WTC11 (cell line): Measurements from ENCODE around the gene ARHGAP28. TPM values are rescaled to one million over a fixed set of nuclear protein-coding genes. Genes with fewer than 3 reads are reported as not detected.

Experiments
- ATAC-seq: fragments of 200-7000 bp; cut with Tn5 transposase; 2 replicates; pipeline ENCODE4 v1.10.0; 2021; ENCODE audit warnings: mild to moderate bottlenecking, moderate library complexity
- CTCF ChIA-PET: fragments of 300-600 bp; sonication (Branson Sonifier 250); formaldehyde crosslinking; loops from one replicate; lab custom pipeline; 2021; ENCODE audit warnings: antibody characterized with exemption; lab: Charles Lee
- POLR2A ChIA-PET: fragments of 350-600 bp; sonication (Branson Sonifier 250); formaldehyde crosslinking; loops from one replicate; lab custom pipeline; 2021; ENCODE audit warnings: antibody characterized with exemption; lab: Charles Lee
- DNase-seq: peaks from one replicate; pipeline ENCODE4 v3.0.0; 2021; ENCODE audit warnings: low spot score
- H3K27ac Mint-ChIP-seq: 2 replicates; pipeline ENCODE4 v1.8.0; 2021; ENCODE audit warnings: mixed read lengths
- H3K27me3 Mint-ChIP-seq: 2 replicates; pipeline ENCODE4 v1.8.0; 2021; ENCODE audit warnings: low read depth, mild to moderate bottlenecking, moderate library complexity, mixed read lengths
- H3K36me3 Mint-ChIP-seq: 2 replicates; pipeline ENCODE4 v1.8.0; 2021; ENCODE audit warnings: mixed read lengths
- H3K4me1 Mint-ChIP-seq: 2 replicates; pipeline ENCODE4 v1.8.0; 2022; ENCODE audit warnings: mixed read lengths
- H3K4me3 Mint-ChIP-seq: 2 replicates; pipeline ENCODE4 v1.8.0; 2021; ENCODE audit warnings: mild to moderate bottlenecking, moderate library complexity, mixed read lengths
- H3K9me3 Mint-ChIP-seq: 2 replicates; pipeline ENCODE4 v1.8.0; 2021; ENCODE audit warnings: mixed read lengths
- ATF3 ChIP-seq: sonication (generic); formaldehyde crosslinking; conservative IDR thresholded peaks from 2 replicates; pipeline ENCODE4 v1.8.1; 2022; ENCODE audit warnings: mild to moderate bottlenecking, missing genetic modification reagents
- E2F1 ChIP-seq: sonication (generic); formaldehyde crosslinking; IDR thresholded peaks from 2 replicates; pipeline ENCODE4 v1.8.0; 2022; ENCODE audit warnings: mild to moderate bottlenecking, missing genetic modification reagents
- E2F4 ChIP-seq: sonication (generic); formaldehyde crosslinking; IDR thresholded peaks from 2 replicates; pipeline ENCODE4 v1.8.1; 2022; ENCODE audit warnings: low read depth, mild to moderate bottlenecking, moderate library complexity, missing genetic modification reagents, borderline replicate concordance
- E2F5 ChIP-seq: sonication (generic); formaldehyde crosslinking; IDR thresholded peaks from 2 replicates; pipeline ENCODE4 v1.8.1; 2022; ENCODE audit warnings: mild to moderate bottlenecking, moderate library complexity, missing genetic modification reagents
- ELF4 ChIP-seq: sonication (generic); formaldehyde crosslinking; IDR thresholded peaks from 2 replicates; pipeline ENCODE4 v1.8.1; 2022; ENCODE audit warnings: low read depth, mild to moderate bottlenecking, moderate library complexity, missing genetic modification reagents
- EMX1 ChIP-seq: fragments of 250-450 bp; sonication (Bioruptor Pico); IDR thresholded peaks from 2 replicates; pipeline ENCODE4 v1.8.0; 2021; ENCODE audit warnings: mild to moderate bottlenecking
- IRF1 ChIP-seq: sonication (generic); formaldehyde crosslinking; IDR thresholded peaks from 2 replicates; pipeline ENCODE4 v1.8.0; 2023; ENCODE audit warnings: missing genetic modification reagents
- MLX ChIP-seq: sonication (generic); formaldehyde crosslinking; IDR thresholded peaks from 2 replicates; pipeline ENCODE4 v1.8.1; 2023; ENCODE audit warnings: mild to moderate bottlenecking, missing genetic modification reagents, moderate library complexity
- PRDM15 ChIP-seq: sonication (generic); formaldehyde crosslinking; IDR thresholded peaks from 2 replicates; pipeline ENCODE4 v1.8.0; 2022; ENCODE audit warnings: missing genetic modification reagents
- PRRX2 ChIP-seq: fragments of 250-450 bp; sonication (Bioruptor Pico); IDR thresholded peaks from 2 replicates; pipeline ENCODE4 v1.8.0; 2021; ENCODE audit warnings: mild to moderate bottlenecking
- TCF7 ChIP-seq: sonication (generic); formaldehyde crosslinking; IDR thresholded peaks from 2 replicates; pipeline ENCODE4 v1.8.0; 2022; ENCODE audit warnings: mild to moderate bottlenecking, low read depth, missing genetic modification reagents, moderate library complexity
- ZBTB21 ChIP-seq: sonication (generic); formaldehyde crosslinking; IDR thresholded peaks from 2 replicates; pipeline ENCODE4 v1.8.1; 2023; ENCODE audit warnings: mild to moderate bottlenecking, missing genetic modification reagents, borderline replicate concordance
- ZNF671 ChIP-seq: fragments of 250-450 bp; sonication (Bioruptor Pico); IDR thresholded peaks from 2 replicates; pipeline ENCODE4 v1.8.0; 2021; ENCODE audit warnings: mild to moderate bottlenecking
- total RNA-seq: library from RNA; stranded (reverse); gene quantifications from 3 replicates; pipeline ENCODE4 v1.2.3, GENCODE V29; 2021

ARHGAP28 gene
- total RNA-seq, 1 experiment from 2014 or later: 14.8 TPM

- no peaks in the 10 kb centered on the region for H3K27me3 Mint-ChIP-seq
- no peak for TF ChIP-seq IRF1 (CRISPR knock-in tag)
- no peak for TF ChIP-seq PRRX2 (CRISPR knock-in tag)
- no peak for TF ChIP-seq ELF4
- no peak overlapping the region for H3K4me3 Mint-ChIP-seq
- ChIA-PET POLR2A (no interaction called here), CTCF (interaction anchor here (0.8 to 2.3 kb wide), 2 partner anchors 73 to 242 kb away, joined by 3 to 4 read pairs; no protein-coding TSS in a partner anchor)
- no peak overlapping the region; the same call in 1 of the 2 replicates for H3K27ac Mint-ChIP-seq
- peaks cover 44% of the 10 kb centered on the region for H3K4me1 Mint-ChIP-seq
- H3K36me3 Mint-ChIP-seq: peaks cover 15% of the 10 kb centered on the region
- DNase-seq: no peak
- no peak for ATAC-seq
- H3K9me3 Mint-ChIP-seq: peaks cover 16% of the 10 kb centered on the region
These were observed 55.5 kb downstream of the ARHGAP28 start for GRCh38 chr18:6785001-6785400.

GRCh38 chr18:6785411-6785810, 55.9 kb downstream of the ARHGAP28 start:
- DNase-seq (no peak), ATAC-seq (no peak)
- no peak overlapping the region for H3K27ac Mint-ChIP-seq
- peaks cover 44% of the 10 kb centered on the region for H3K4me1 Mint-ChIP-seq
- no peak for TF ChIP-seq PRDM15 (CRISPR knock-in tag)
- ChIA-PET CTCF (interaction anchor here (2.3 kb wide), 1 partner anchor 73 kb away, joined by 4 read pairs; no protein-coding TSS in a partner anchor), POLR2A (no interaction called here)
- H3K27me3 Mint-ChIP-seq: no peaks in the 10 kb centered on the region
- H3K4me3 Mint-ChIP-seq: no peak overlapping the region
- H3K9me3 Mint-ChIP-seq: peaks cover 16% of the 10 kb centered on the region
- H3K36me3 Mint-ChIP-seq: peaks cover 15% of the 10 kb centered on the region

- no peak for ATAC-seq
- Mint-ChIP-seq H3K4me1 (peaks cover 29% of the 10 kb centered on the region), H3K4me3 (no peak overlapping the region), H3K27ac (no peak overlapping the region), H3K27me3 (no peaks in the 10 kb centered on the region), H3K9me3 (peaks cover 16% of the 10 kb centered on the region), H3K36me3 (peaks cover 15% of the 10 kb centered on the region)
- CTCF ChIA-PET: no interaction called here
- POLR2A ChIA-PET: no interaction called here
- no peak for DNase-seq
- TF ChIP-seq ZNF671 (CRISPR knock-in tag) (no peak), E2F1 (CRISPR knock-in tag) (no peak), E2F5 (CRISPR knock-in tag) (no peak), ATF3 (CRISPR knock-in tag) (no peak), MLX (CRISPR knock-in tag) (no peak), E2F4 (CRISPR knock-in tag) (no peak), TCF7 (CRISPR knock-in tag) (no peak), IRF1 (CRISPR knock-in tag) (no peak), ZBTB21 (CRISPR knock-in tag) (no peak), EMX1 (CRISPR knock-in tag) (no peak)
These were observed 62.9 kb downstream of the ARHGAP28 start for GRCh38 chr18:6792391-6792790.
